CD14-positive monocyte (primary cell): ENCODE data around the gene GABBR2. TPM values are rescaled to one million over a fixed set of nuclear protein-coding genes. Genes with fewer than 3 reads are reported as not detected.
A peak's percentile ranks its signal among the peaks of the same experiment; 100 is the strongest.

Experiments
- DNase-seq, 3 donors: peaks; one replicate each; pipeline ENCODE4 v3.0.0-alpha.2; 2011 to 2022
- H2AFZ ChIP-seq: 2 replicates; pipeline ENCODE4 v1.6.0; 2012; ENCODE audit warnings: mild to moderate bottlenecking, low read depth, low read length, inconsistent platforms; ENCODE audit not compliant: insufficient read depth, poor library complexity, severe bottlenecking
- H3K27ac ChIP-seq, 2 donors: 1 replicate in 1 of 2; 2 replicates in 1 of 2; pipeline ENCODE4 v1.5.1; 2012 to 2013; ENCODE audit warnings: low read length in 2 of 2, control low read depth in 1 of 2, inconsistent platforms in 1 of 2, low read depth in 1 of 2, mild to moderate bottlenecking in 1 of 2
- H3K27me3 ChIP-seq, 2 donors: one replicate each; pipeline versions ENCODE4 v1.6.0 to v1.6.1; 2011 to 2013; ENCODE audit warnings: low read length in 2 of 2; ENCODE audit not compliant: control insufficient read depth in 2 of 2, insufficient read depth in 2 of 2
- H3K36me3 ChIP-seq, 2 donors: replicated peaks in 1 of 2; 1 replicate in 1 of 2; 2 replicates in 1 of 2; pipeline versions ENCODE4 v1.5.1 to v1.6.1; 2012 to 2013; ENCODE audit warnings: low read length in 2 of 2, control low read depth in 1 of 2, inconsistent platforms in 1 of 2, mild to moderate bottlenecking in 1 of 2; ENCODE audit not compliant: insufficient read depth in 2 of 2, control insufficient read depth in 1 of 2
- H3K4me1 ChIP-seq, 2 donors: 1 replicate in 1 of 2; 2 replicates in 1 of 2; pipeline versions ENCODE4 v1.5.1 to v1.6.1; 2012 to 2013; ENCODE audit warnings: low read length in 2 of 2, control low read depth in 1 of 2, inconsistent platforms in 1 of 2, mild to moderate bottlenecking in 1 of 2, moderate library complexity in 1 of 2; ENCODE audit not compliant: insufficient read depth in 2 of 2, control insufficient read depth in 1 of 2
- H3K4me2 ChIP-seq: replicated peaks from 2 replicates; pipeline ENCODE3; 2012; ENCODE audit warnings: low read length, moderate library complexity, mild to moderate bottlenecking; ENCODE audit not compliant: poor library complexity, severe bottlenecking; ENCODE audit errors: extremely low read depth
- H3K4me3 ChIP-seq, 3 experiments: fragments of 200-600 bp in 1 of 3; sonication (generic) in 1 of 3; replicated peaks in 1 of 3; 1 replicate in 2 of 3; 2 replicates in 1 of 3; pipeline ENCODE4 v1.5.1; 2011 to 2013; ENCODE audit warnings: low read length in 3 of 3, mild to moderate bottlenecking in 3 of 3, control low read depth in 2 of 3, low read depth in 2 of 3, inconsistent platforms in 1 of 3, moderate library complexity in 1 of 3
- H3K79me2 ChIP-seq: 2 replicates; pipeline ENCODE4 v1.6.0; 2012; ENCODE audit warnings: mild to moderate bottlenecking, control low read depth, inconsistent platforms, low read length, moderate library complexity; ENCODE audit not compliant: insufficient read depth
- H3K9ac ChIP-seq: 2 replicates; pipeline ENCODE4 v1.6.0; 2017; ENCODE audit warnings: low read length, mild to moderate bottlenecking; ENCODE audit not compliant: insufficient read depth, poor library complexity, severe bottlenecking
- H3K9me3 ChIP-seq, 2 donors: replicated peaks in 1 of 2; 1 replicate in 1 of 2; 2 replicates in 1 of 2; pipeline versions ENCODE4 v1.5.1 to v1.6.1; 2012 to 2013; ENCODE audit warnings: low read length in 2 of 2, control low read depth in 1 of 2; ENCODE audit not compliant: control insufficient read depth in 1 of 2, insufficient read depth in 1 of 2
- H4K20me1 ChIP-seq: 2 replicates; pipeline ENCODE4 v1.6.0; 2012; ENCODE audit warnings: mild to moderate bottlenecking, low read length, control low read depth, moderate library complexity; ENCODE audit not compliant: insufficient read depth
- H3K27ac Mint-ChIP-seq, 7 donors: one replicate each; pipeline ENCODE4 v1.8.0; 2020; ENCODE audit warnings: mild to moderate bottlenecking in 7 of 7, mixed read lengths in 7 of 7, moderate library complexity in 6 of 7, inconsistent platforms in 2 of 7
- H3K27me3 Mint-ChIP-seq, 3 donors: one replicate each; pipeline ENCODE4 v1.8.0; 2021 to 2022; ENCODE audit warnings: low read depth in 3 of 3, mild to moderate bottlenecking in 3 of 3, mixed read lengths in 3 of 3, moderate library complexity in 3 of 3, inconsistent platforms in 1 of 3
- H3K36me3 Mint-ChIP-seq, 2 donors: one replicate each; pipeline ENCODE4 v1.8.0; 2020; ENCODE audit warnings: mixed read lengths in 2 of 2, inconsistent platforms in 1 of 2, mild to moderate bottlenecking in 1 of 2
- H3K4me1 Mint-ChIP-seq: one replicate; pipeline ENCODE4 v1.8.0; 2020; ENCODE audit warnings: mild to moderate bottlenecking, mixed read lengths
- H3K4me3 Mint-ChIP-seq, 2 donors: one replicate each; pipeline ENCODE4 v1.8.0; 2020; ENCODE audit warnings: mild to moderate bottlenecking in 2 of 2, mixed read lengths in 2 of 2, moderate library complexity in 1 of 2
- H3K9me3 Mint-ChIP-seq, 7 donors: one replicate each; pipeline ENCODE4 v1.8.0; 2020 to 2022; ENCODE audit warnings: mixed read lengths in 7 of 7, mild to moderate bottlenecking in 6 of 7, moderate library complexity in 6 of 7, inconsistent platforms in 2 of 7
- CTCF ChIP-seq: fragments of 200-600 bp; IDR thresholded peaks from one replicate; pipeline ENCODE4 v1.8.0; 2022; ENCODE audit warnings: antibody characterized with exemption, mild to moderate bottlenecking
- WGBS: methylation state at CpG from one replicate; pipeline ENCODE4 v1.1.5; 2013; ENCODE audit warnings: missing lambda C conversion rate; ENCODE audit not compliant: insufficient coverage; 5-methylcytosine and 5-hydroxymethylcytosine counted together
- intact Hi-C, 2 donors: fragments of 100-400 bp; cut with micrococcal nuclease; formaldehyde crosslinking; loops; one replicate each; pipeline versions ENCODE4 v1.15.0 to v1.15.1; 2023
- polyA plus RNA-seq, 3 donors: library from polyadenylated mRNA; depleted of rRNA in 1 of 3; unstranded in 2 of 3; stranded (reverse) in 1 of 3; fragments of 300-500 nt in 2 of 3; fragments of >200 nt in 1 of 3; fragmentation: Illumina TruSeq in 2 of 3; gene quantifications; 1 replicate in 2 of 3; 2 replicates in 1 of 3; pipeline ENCODE4 v1.2.3, GENCODE V29; 2012 to 2021

The GABBR2 gene
- polyA plus RNA-seq, 3 donors: not detected

GRCh38 chr9:98644011-98644410 is 64.7 kb downstream of the GABBR2 start:
- no peaks in the 10 kb centered on the region for H3K36me3 ChIP-seq
- no peak for TF ChIP-seq CTCF
- H3K27me3 ChIP-seq: no peaks in the 10 kb centered on the region
- no peaks in the 10 kb centered on the region for H3K79me2 ChIP-seq
- WGBS: no CpG with 5 or more reads among the region's 4 CpGs
- no peak for DNase-seq
- peaks cover 0 to 5% (median 2%) of the 10 kb centered on the region in 7 donors for H3K9me3 Mint-ChIP-seq
- H3K4me2 ChIP-seq: no peak overlapping the region
- no peaks in the 10 kb centered on the region for H4K20me1 ChIP-seq
- no peak overlapping the region for H3K9ac ChIP-seq
- no peak overlapping the region for H3K27ac ChIP-seq
- H3K27ac Mint-ChIP-seq: peak overlapping the region in 1 of 7 donors; percentile 37
- H3K4me3 Mint-ChIP-seq: no peak overlapping the region
- no peaks in the 10 kb centered on the region for H3K4me1 Mint-ChIP-seq
- no peak overlapping the region for H3K4me3 ChIP-seq
- H3K36me3 Mint-ChIP-seq: no peaks in the 10 kb centered on the region
- no peaks in the 10 kb centered on the region for H3K9me3 ChIP-seq
- H3K4me1 ChIP-seq: no peaks in the 10 kb centered on the region
- peaks cover 5 to 23% (median 9%) of the 10 kb centered on the region in 3 donors for H3K27me3 Mint-ChIP-seq
- H2AFZ ChIP-seq: no peak overlapping the region
- intact Hi-C loops: no loop called here

- H4K20me1 ChIP-seq: no peaks in the 10 kb centered on the region
- no peak overlapping the region for H3K9ac ChIP-seq
- 89% methylated on average over 7 of the region's 10 CpGs for WGBS
- H3K4me2 ChIP-seq: no peak overlapping the region
- Mint-ChIP-seq H3K4me1 (no peaks in the 10 kb centered on the region), H3K9me3 (peaks cover 0 to 5% (median 3%) of the 10 kb centered on the region in 7 donors), H3K27me3 (peaks cover 5 to 21% (median 7%) of the 10 kb centered on the region in 3 donors), H3K4me3 (no peak overlapping the region), H3K27ac (no peak overlapping the region), H3K36me3 (no peaks in the 10 kb centered on the region)
- no peak for DNase-seq
- no peak overlapping the region for H2AFZ ChIP-seq
- H3K36me3 ChIP-seq: no peaks in the 10 kb centered on the region
- H3K79me2 ChIP-seq: no peaks in the 10 kb centered on the region
- H3K4me3 ChIP-seq: no peak overlapping the region
- H3K4me1 ChIP-seq: no peaks in the 10 kb centered on the region
- H3K27ac ChIP-seq: no peak overlapping the region
- no peaks in the 10 kb centered on the region for H3K27me3 ChIP-seq
- no peak for TF ChIP-seq CTCF
- intact Hi-C loops: no loop called here
- no peaks in the 10 kb centered on the region for H3K9me3 ChIP-seq
Observed at GRCh38 chr9:98642661-98643312, 65.9 kb downstream of the GABBR2 start.
